Heart left ventricle (tissue), 16 donors: ENCODE measurements around the gene MGAT3. TPM values are rescaled to one million over a fixed set of nuclear protein-coding genes. Genes with fewer than 3 reads are reported as not detected.
A peak's percentile ranks its signal among the peaks of the same experiment; 100 is the strongest.

ENCODE experiments used
- ATAC-seq, 4 donors: fragments of 200-7000 bp; cut with Tn5 transposase; one replicate each; pipeline ENCODE4 v1.9.1; 2020 to 2022; ENCODE audit warnings: moderate library complexity in 4 of 4, mild to moderate bottlenecking in 3 of 4, moderate number of reproducible peaks in 1 of 4
- DNase-seq, 5 donors: peaks; one replicate each; pipeline ENCODE4 v3.0.0-alpha.2; 2020
- H3K27ac ChIP-seq, 12 donors: fragments of 200-600 bp; sonication (generic) in 4 of 12; one replicate each; pipeline versions ENCODE4 v1.5.0 to v1.8.0; 2016 to 2022; ENCODE audit warnings: mild to moderate bottlenecking in 2 of 12
- H3K27me3 ChIP-seq, 9 donors: fragments of 200-600 bp; sonication (generic) in 2 of 9; one replicate each; pipeline versions ENCODE4 v1.5.1 to v1.8.0; 2016 to 2022; ENCODE audit warnings: mild to moderate bottlenecking in 3 of 9
- H3K36me3 ChIP-seq, 9 donors: fragments of 200-600 bp; sonication (generic) in 2 of 9; one replicate each; pipeline versions ENCODE4 v1.5.0 to v1.8.0; 2018 to 2022; ENCODE audit warnings: mild to moderate bottlenecking in 2 of 9
- H3K4me1 ChIP-seq, 12 donors: fragments of 200-600 bp; sonication (generic) in 4 of 12; one replicate each; pipeline versions ENCODE4 v1.5.0 to v1.8.0; 2016 to 2022; ENCODE audit warnings: mild to moderate bottlenecking in 3 of 12
- H3K4me3 ChIP-seq, 12 donors: fragments of 200-600 bp; sonication (generic) in 4 of 12; one replicate each; pipeline versions ENCODE4 v1.5.0 to v1.8.0; 2017 to 2022; ENCODE audit warnings: mild to moderate bottlenecking in 9 of 12, moderate library complexity in 4 of 12
- H3K9me3 ChIP-seq, 12 donors: fragments of 200-600 bp; sonication (generic) in 4 of 12; one replicate each; pipeline versions ENCODE4 v1.5.0 to v1.8.0; 2016 to 2022; ENCODE audit warnings: mild to moderate bottlenecking in 1 of 12
- CTCF ChIP-seq, 12 donors: fragments of 200-600 bp; sonication (generic) in 4 of 12; IDR thresholded peaks; one replicate each; pipeline versions ENCODE4 v1.5.0 to v1.8.0; 2018 to 2022; ENCODE audit warnings: antibody characterized with exemption in 12 of 12, mild to moderate bottlenecking in 5 of 12
- POLR2A ChIP-seq, 2 donors: fragments of 450-650 bp; IDR thresholded peaks; one replicate each; pipeline ENCODE4 v1.6.1; 2017; ENCODE audit warnings: antibody characterized with exemption in 2 of 2, mild to moderate bottlenecking in 2 of 2, moderate library complexity in 2 of 2
- WGBS, 4 donors: extraction: QIAGEN DNeasy Blood & Tissue Kit in 2 of 4; methylation state at CpG; one replicate each; pipeline versions ENCODE4 v1.1.5 to v1.1.7; 2013 to 2018; 5-methylcytosine and 5-hydroxymethylcytosine counted together
- intact Hi-C, 10 donors: fragments of 100-400 bp; cut with DNase I; formaldehyde crosslinking; loops; one replicate each; pipeline versions ENCODE4 v1.11.1 to v1.14.2; 2022
- polyA plus RNA-seq, 2 donors: library from polyadenylated mRNA; stranded (reverse); fragments of 200-250 nt; gene quantifications; one replicate each; pipeline ENCODE4 v1.2.3, GENCODE V29; 2013
- total RNA-seq, 9 donors: library from RNA; depleted of rRNA in 2 of 9; stranded (reverse); fragments of >200 nt in 2 of 9; fragmentation: NEBNext Ultra II Directional in 3 of 9; extraction: Animal tissue kit (Norgen Biotek cat#: 25700) in 3 of 9; gene quantifications; one replicate each; pipeline versions ENCODE4 v1.1.0 to v1.2.4, GENCODE V29; 2016 to 2023
- donor health status: ischemic (EF 13 %, LVEDD 7.1; RV severe dilation, severe dysfunction).
- donor health status: healthy with polysubstance abuse.
- donor health status: DM: no; HTN: yes; CAD: no.
- donor health status: DM: no; HTN: no; CAD: no.
- donor health status: ischemic (EF 25% LVEDD 6.9; RV normal size, moderate dysfunction).
- donor health status: ischemic (EF 25% LVEDD 5.7; RV mildly dilated, moderate dysfunction).
- donor health status: healthy.
- donor health status: DM: yes; HTN: yes; CAD: no.
- donor health status: ischemic (EF 35%, LVEDD 5.7; RV mildly dilated, moderate dysfunction).
- donor health status: nonischemic (EF 11% LVEDD 7.7; RV severe dilation, severe dysfunction).
- donor health status: DM: yes; HTN: yes; CAD: no.
- donor health status: PGD.
- donor health status: ischemic (EF 29% LVEDD 5.4; RV normal size, mild dysfunction).
- donor health status: nonischemic (EF 23%, LVEDD 6.1; RV moderate dilation, normal function).

MGAT3 gene
- total and polyA plus RNA-seq, 11 donors = 2.2 to 9.9 (median 4.4) TPM

GRCh38 chr22:39418696-39419095, 38.1 kb upstream of the MGAT3 start:
- Histone ChIP-seq H3K4me3 (no peak overlapping the region), H3K36me3 (peaks cover 0 to 82% (median 79%) of the 10 kb centered on the region in 9 donors), H3K27me3 (no peaks in the 10 kb centered on the region), H3K9me3 (no peaks in the 10 kb centered on the region), H3K27ac (no peak overlapping the region), H3K4me1 (peaks cover 0 to 21% (median 11%) of the 10 kb centered on the region in 12 donors)
- 90 to 94% (median 93%) methylated on average over 12 of the region's 12 CpGs for WGBS, 4 donors
- TF ChIP-seq CTCF (IDR thresholded peaks at IDR 0.05) (no peak), POLR2A (IDR thresholded peaks at IDR 0.05) (no peak)
- intact Hi-C loops = no loop called here
- ATAC-seq (no peak), DNase-seq (no peak)

- H3K4me1 ChIP-seq = peaks cover 0 to 18% (median 11%) of the 10 kb centered on the region in 12 donors
- no peak for ATAC-seq
- WGBS, 4 donors = 93 to 96% (median 95%) methylated on average over 6 of the region's 6 CpGs
- H3K27ac ChIP-seq = no peak overlapping the region
- DNase-seq = peak in 1 of 5 donors; percentile 11
- TF ChIP-seq POLR2A (IDR thresholded peaks at IDR 0.05) (no peak), CTCF (IDR thresholded peaks at IDR 0.05) (no peak)
- H3K36me3 ChIP-seq = peaks cover 0 to 86% (median 83%) of the 10 kb centered on the region in 9 donors
- intact Hi-C loops = no loop called here
- no peaks in the 10 kb centered on the region for H3K27me3 ChIP-seq
- H3K9me3 ChIP-seq = no peaks in the 10 kb centered on the region
- H3K4me3 ChIP-seq = no peak overlapping the region
These were observed 37.7 kb upstream of the MGAT3 start for GRCh38 chr22:39419096-39419495.

GRCh38 chr22:39419911-39420310, 36.9 kb upstream of the MGAT3 start:
- 93 to 98% (median 96%) methylated on average over 4 to 5 of the region's 5 CpGs for whole genome bisulfite sequencing, 4 donors
- ATAC-seq = no peak

GRCh38 chr22:39421691-39422090, 35.1 kb upstream of the MGAT3 start:
- DNase-seq = peak in 1 of 5 donors; percentile 8
- Histone ChIP-seq H3K36me3 (peaks cover 0 to 96% (median 93%) of the 10 kb centered on the region in 9 donors), H3K9me3 (no peaks in the 10 kb centered on the region), H3K27ac (no peak overlapping the region), H3K27me3 (no peaks in the 10 kb centered on the region), H3K4me3 (no peak overlapping the region), H3K4me1 (no peaks in the 10 kb centered on the region)
- no peak for ATAC-seq
- no peak for TF ChIP-seq CTCF (IDR thresholded peaks at IDR 0.05)
- intact Hi-C loops = no loop called here
- WGBS, 4 donors = 94 to 96% (median 95%) methylated on average over 10 to 11 of the region's 11 CpGs

More at GRCh38 chr22:39419911-39420310, 36.9 kb upstream of the MGAT3 start:
- no peak for TF ChIP-seq CTCF (IDR thresholded peaks at IDR 0.05)
- H3K4me1 ChIP-seq = peaks cover 0 to 10% (median 5%) of the 10 kb centered on the region in 12 donors
- no peak overlapping the region for H3K27ac ChIP-seq
- H3K27me3 ChIP-seq = no peaks in the 10 kb centered on the region
- no peak overlapping the region for H3K4me3 ChIP-seq
- DNase-seq = peak in 1 of 5 donors; percentile 4
- peaks cover 0 to 95% (median 91%) of the 10 kb centered on the region in 9 donors for H3K36me3 ChIP-seq
- intact Hi-C loops = no loop called here
- H3K9me3 ChIP-seq = no peaks in the 10 kb centered on the region
